ENCODE results near the gene RBM4B.
"Not testable (repeated sequence)": the region's sequence is repeated elsewhere in the genome, so short reads cannot be mapped to it uniquely, and the experiment has no call there.

RBM4B gene

GRCh38 chr11:66643745-66644437 lies 33.8 kb downstream of the RBM4B start:
- DNase-seq = no peak

GRCh38 chr11:66641834-66642233 lies 35.9 kb downstream of the RBM4B start:
- no peak for DNase-seq

GRCh38 chr11:66639814-66640340 lies 37.8 kb downstream of the RBM4B start:
- DNase-seq = not testable (repeated sequence)

- no peak for DNase-seq
Observed at GRCh38 chr11:66639066-66639813, 38.4 kb downstream of the RBM4B start.

- peak; percentile 95 for DNase-seq
Observed at GRCh38 chr11:66638177-66639065, 39.3 kb downstream of the RBM4B start, which contains the start of gene RBM4. RBM4 (plus strand) TSS chr11:66638703; CDS start chr11:66639712, 1,009 bp downstream.

GRCh38 chr11:66637557-66638176 lies 40.0 kb downstream of the RBM4B start:
- no peak for DNase-seq

- DNase-seq = no peak
Observed at GRCh38 chr11:66636411-66636810, 41.3 kb downstream of the RBM4B start.

- DNase-seq = no peak
Observed at GRCh38 chr11:66632952-66633351, 44.7 kb downstream of the RBM4B start.

GRCh38 chr11:66631883-66632282 lies 45.8 kb downstream of the RBM4B start:
- DNase-seq = no peak

- DNase-seq = no peak
Observed at GRCh38 chr11:66629356-66629755, 48.3 kb downstream of the RBM4B start.

- DNase-seq = no peak
Observed at GRCh38 chr11:66628061-66628603, 49.6 kb downstream of the RBM4B start.

GRCh38 chr11:66626926-66627325 lies 50.8 kb downstream of the RBM4B start:
- DNase-seq = no peak

- no peak for DNase-seq
Observed at GRCh38 chr11:66626382-66626781, 51.3 kb downstream of the RBM4B start.

GRCh38 chr11:66625752-66626149 lies 51.9 kb downstream of the RBM4B start:
- no peak for DNase-seq

GRCh38 chr11:66625041-66625751 lies 52.5 kb downstream of the RBM4B start:
- no peak for DNase-seq

- no peak for DNase-seq
Observed at GRCh38 chr11:66624450-66624849, 53.2 kb downstream of the RBM4B start.

- DNase-seq = no peak
Observed at GRCh38 chr11:66619080-66619554, 58.6 kb downstream of the RBM4B start.

GRCh38 chr11:66617155-66617834 lies 60.4 kb downstream of the RBM4B start:
- DNase-seq = no peak

- DNase-seq = peak; percentile 100
Observed at GRCh38 chr11:66616379-66617154, 61.1 kb downstream of the RBM4B start, which contains the start of gene RBM14. RBM14 (plus strand) TSS chr11:66616630; CDS start chr11:66616721, 91 bp downstream.
